NCI-H748 (cell line): Measurements from ENCODE around the gene ENTPD6.
"Not testable (repeated sequence)": the region's sequence is repeated elsewhere in the genome, so short reads cannot be mapped to it uniquely, and the experiment has no call there.

Source experiments
- DNase-seq: peaks from one replicate; lab custom pipeline; 2025; ENCODE audit not compliant: unreplicated experiment; lab: John Stamatoyannopoulos, UW

Gene ENTPD6

DNA sequence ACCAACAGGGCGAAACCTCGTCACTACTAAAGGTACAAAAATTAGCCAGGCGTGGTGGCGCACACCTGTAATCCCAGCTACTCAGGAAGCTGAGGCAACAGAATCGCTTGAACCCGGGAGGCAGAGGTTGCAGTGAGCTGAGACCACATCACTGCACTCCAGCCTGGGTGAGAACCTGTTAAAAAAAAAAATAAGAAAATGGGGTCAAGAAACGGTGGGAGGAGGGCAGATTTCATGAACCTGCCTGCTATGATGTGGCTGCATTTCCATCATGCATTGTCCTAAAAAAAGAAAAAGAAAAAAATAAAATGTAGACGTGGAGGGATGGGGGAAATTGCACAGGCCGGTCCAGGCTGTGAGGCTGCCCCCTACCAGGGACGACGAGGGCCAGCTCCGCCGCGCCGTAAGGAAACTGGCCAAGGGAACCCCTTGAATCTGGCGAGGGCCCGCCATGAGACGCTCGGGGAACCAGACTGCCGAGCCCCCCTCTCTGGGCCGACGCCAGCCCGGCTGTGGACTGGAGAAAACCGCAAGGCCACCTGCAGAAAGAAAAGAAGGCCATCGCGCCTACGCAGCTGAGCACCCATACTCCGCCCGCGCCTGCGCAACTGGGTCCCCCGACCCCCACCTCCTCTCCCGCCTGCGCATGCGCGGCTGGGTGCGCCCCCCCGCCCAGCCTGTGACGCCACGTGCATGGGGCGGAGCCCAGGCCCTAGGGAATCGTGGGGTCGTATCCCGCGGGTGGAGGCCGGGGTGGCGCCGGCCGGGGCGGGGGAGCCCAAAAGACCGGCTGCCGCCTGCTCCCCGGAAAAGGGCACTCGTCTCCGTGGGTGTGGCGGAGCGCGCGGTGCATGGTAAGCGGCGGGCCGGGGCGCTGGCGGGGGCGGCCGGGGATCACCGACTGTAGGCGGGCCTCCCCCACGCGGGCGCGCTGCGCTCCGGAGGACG is at the start of gene ENTPD6:
ENTPD6 (plus strand) TSS at position 699 of the 948 bp plus-strand sequence. CDS start 10,825 bp downstream, outside the sequence.
- DNase-seq: peak; percentile 92

GRCh38 chr20:25146976-25147375 is 48.5 kb upstream of the ENTPD6 start:
- no peak for DNase-seq

DNA sequence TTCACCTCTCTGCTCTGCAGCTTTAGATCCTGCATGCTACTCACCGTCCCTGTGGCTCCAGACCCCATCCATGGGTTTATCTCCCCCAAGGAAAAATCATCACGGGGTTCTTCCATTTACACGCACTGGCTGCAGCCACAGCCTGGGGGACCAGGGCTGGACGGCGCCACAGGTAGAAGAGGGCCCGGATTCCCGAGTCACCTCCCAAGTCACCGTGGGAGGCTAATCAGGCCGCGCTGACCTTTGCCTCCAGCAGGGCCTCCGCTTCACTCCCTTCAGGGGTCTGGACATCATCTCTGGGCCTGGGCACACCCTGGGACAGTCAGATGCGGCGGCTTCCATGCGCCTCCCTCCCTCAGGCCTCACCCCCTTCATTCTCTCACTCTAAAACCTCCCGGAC is 47.8 kb upstream of the ENTPD6 start:
- no peak for DNase-seq

GRCh38 chr20:25148181-25148981 is 47.1 kb upstream of the ENTPD6 start:
- DNase-seq: peak; percentile 57

DNA sequence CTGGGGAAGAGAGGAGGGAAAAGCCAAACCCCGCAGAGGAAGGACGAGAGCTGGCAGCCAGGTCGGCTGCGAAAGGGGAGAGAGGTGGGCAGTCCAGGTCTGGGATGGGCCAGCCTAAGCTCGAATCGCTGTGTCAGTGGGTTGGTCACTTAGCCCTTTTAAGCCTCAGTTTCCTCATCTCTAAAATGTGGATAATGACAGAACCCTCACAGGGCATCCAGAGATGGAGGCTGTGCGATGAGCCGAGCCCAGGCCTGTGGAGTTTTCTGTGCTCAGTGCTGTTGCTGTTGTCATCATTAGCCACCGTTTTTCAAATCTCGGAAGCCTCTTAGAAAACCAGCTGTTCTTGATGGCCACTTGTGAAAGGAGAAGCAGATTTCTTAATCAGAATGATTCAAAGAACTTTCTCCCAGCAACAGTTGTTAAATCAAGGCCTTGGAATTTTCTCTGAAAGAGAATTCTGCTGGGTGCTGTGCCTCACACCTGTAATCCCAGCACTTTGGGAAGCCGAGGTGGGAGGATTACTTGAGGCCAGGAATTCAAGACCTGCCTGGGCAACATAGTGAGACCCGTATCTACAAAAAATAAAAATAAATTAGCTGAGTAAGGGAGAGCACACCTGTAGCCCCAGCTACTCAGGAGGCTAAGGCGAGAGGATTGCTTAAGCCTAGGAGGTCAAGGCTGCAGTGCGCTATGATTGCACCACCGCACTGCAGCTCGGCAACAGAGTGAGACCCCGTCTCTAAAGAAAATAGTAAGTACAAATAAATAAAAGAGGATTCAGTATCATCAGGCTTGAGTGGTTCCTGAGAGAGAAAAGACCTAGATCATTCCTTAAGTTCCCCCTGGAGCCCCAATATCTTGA is 46.3 kb upstream of the ENTPD6 start:
- DNase-seq: no peak

GRCh38 chr20:25150016-25150415 is 45.5 kb upstream of the ENTPD6 start:
- no peak for DNase-seq

- DNase-seq: no peak
Observed at GRCh38 chr20:25158043-25158442, 37.5 kb upstream of the ENTPD6 start.

- DNase-seq: no peak
Observed at GRCh38 chr20:25160467-25160866, 35.0 kb upstream of the ENTPD6 start.

- DNase-seq: no peak
Observed at GRCh38 chr20:25160897-25161296, 34.6 kb upstream of the ENTPD6 start.

- no peak for DNase-seq
Observed at GRCh38 chr20:25165128-25165527, 30.4 kb upstream of the ENTPD6 start.

DNA sequence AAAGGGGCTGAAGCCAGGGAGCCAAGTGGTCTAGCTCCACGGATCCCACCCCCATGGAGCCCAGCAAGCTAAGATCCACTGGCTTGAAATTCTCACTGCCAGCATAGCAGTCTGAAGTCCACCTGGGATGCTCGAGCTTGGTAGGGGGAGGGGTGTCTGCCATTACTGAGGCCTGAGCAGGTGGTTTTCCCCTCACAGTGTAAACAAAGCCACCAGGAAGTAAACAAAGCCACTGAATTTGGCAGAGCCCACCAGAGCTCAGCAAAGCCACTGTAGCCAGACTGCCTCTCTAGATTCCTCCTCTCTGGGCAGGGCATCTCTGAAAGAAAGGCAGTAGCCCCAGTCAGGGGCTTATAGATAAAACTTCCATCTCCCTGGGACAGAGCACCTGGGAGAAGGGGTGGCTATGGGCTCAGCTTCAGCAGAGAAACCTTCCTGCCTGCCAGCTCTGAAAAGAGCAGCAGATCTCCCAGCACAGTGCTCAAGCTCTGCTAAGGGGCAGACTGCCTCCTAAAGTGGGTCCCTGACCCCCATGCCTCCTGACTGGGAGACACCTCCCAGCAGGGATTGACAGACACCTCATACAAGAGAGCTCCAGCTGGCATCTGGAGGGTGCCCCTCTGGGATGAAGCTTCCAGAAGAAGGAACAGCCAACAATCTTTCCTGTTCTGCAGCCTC is 29.3 kb upstream of the ENTPD6 start:
- peak; percentile 37 for DNase-seq

DNA sequence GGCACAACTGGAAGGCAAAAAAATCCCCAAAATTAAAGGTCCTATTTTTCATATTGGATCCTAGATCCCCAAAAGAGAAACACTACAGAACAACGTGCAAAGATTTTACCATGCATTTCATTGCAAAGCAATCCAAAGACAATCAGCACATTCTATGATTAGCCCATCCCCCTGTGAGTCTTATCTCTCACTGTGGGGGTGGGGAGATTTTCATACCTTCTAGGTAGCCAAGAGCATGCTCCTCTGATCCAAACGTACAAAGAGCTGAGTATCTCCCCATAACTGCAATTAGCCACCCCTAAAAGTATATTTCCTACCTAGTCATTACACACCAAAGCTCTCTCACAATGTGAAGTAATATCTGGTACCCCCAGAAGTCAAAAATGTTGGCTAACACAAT is 22.2 kb upstream of the ENTPD6 start:
- DNase-seq: no peak

- DNase-seq: no peak
Observed at GRCh38 chr20:25173886-25174308, 21.6 kb upstream of the ENTPD6 start.

- DNase-seq: no peak
Observed at GRCh38 chr20:25176184-25176583, 19.3 kb upstream of the ENTPD6 start.

DNA sequence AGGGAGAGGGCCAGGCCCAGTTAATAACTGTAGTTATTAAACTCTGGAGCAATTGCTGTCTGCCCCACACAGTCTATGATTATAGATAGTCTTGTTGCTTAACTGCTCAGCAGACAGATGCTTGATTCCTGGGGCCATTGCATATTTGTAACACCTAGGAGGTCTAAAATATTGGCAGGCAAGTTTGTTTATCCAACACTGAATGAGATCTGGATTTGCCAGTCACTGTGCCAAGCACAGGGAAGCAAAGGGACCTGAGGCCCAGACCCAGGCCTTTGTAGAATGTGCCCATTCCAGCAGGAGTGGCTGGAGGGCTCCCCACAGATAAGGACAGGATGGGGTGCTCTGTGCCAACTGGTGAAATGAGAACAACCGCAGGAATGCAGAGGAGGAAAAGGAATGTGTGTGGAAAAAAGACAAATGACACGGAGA is 17.6 kb upstream of the ENTPD6 start:
- no peak for DNase-seq

DNA sequence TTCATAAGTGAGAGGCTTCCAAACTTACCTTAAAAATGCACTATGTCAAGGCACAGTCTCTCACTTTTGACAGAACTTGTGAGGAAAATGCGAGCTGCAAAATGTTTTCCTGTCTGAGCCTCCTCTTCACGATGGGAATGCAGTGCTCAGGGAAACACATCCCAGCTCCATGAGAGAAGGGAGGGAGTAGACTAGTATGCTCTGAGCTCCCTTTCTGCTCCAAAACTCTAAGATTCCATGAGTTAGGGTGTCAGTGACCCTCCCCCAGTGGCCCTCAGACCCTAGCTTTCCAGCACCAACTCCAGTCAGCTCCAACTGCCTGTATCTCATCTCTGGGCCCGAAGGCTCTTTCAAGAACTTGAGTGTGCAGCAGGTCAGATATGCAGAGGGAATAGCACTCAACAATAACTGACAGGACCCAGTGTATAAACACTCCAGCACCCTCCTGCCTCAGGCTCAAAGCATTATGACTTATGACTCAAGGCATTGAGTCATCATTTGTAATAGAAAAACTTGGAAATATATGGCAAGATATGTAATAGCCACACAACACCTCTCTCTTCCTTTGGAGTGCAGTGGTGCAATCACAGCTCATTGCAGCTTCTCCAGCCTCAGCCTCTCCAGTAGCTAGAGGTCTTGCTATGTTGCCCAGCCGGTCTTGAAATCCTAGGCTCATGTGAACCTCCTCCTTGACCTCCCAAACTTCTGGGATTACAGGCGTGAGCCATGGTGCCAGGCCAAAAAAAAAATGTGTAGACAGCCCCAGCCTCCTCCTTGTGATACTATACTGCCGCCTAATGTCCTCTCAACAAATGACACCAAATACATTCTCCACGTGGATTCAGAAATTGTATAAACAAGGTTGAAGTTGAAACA is 16.7 kb upstream of the ENTPD6 start:
- DNase-seq: peak; percentile 55

DNA sequence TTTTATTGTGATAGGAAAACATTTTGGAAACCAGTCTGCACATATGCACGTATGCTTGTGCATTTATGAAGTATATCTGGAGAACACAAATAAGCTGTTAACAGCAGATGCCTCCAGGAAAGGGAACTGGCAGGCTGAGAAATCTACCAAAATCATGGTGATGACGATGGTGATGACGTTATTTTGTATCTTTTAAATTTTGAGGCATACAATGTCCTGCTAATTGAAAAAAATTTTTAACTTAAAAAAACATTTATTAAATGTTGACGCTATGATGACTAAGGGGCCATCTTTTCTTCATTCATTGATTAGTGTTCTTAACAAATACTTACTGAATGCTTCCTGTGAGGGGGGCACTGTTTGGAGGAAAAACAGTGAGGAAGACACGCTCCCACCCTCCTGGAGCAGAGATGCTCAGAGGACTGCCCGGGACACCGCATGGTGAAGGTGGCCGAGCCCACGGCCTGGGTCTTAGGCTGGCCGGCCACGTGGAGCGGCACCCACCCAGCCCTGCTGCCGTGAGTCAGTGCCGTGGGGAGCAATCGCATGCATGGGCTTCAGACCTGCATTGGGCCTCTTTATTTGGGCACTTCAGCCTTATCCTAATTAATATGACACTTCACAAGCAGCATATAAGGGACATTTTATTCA is 15.9 kb upstream of the ENTPD6 start:
- no peak for DNase-seq

GRCh38 chr20:25184391-25184790 is 11.1 kb upstream of the ENTPD6 start:
- DNase-seq: not testable (repeated sequence)

- DNase-seq: no peak
Observed at GRCh38 chr20:25187220-25187619, 8.3 kb upstream of the ENTPD6 start.
